Gastrocnemius medialis (tissue), 4 donors: ENCODE measurements around the gene CD33.

Experiments
- POLR2A ChIP-seq, 2 donors: fragments of 450-650 bp; IDR thresholded peaks; one replicate each; pipeline ENCODE4 v1.6.1; 2017; ENCODE audit warnings: antibody characterized with exemption in 2 of 2, mild to moderate bottlenecking in 2 of 2, moderate library complexity in 2 of 2
- TF ChIP-seq, protein P1 (sequence below), 5 experiments: fragments of 450-650 bp in 3 of 5; fragments of 200-600 bp in 2 of 5; sonication (generic) in 2 of 5; IDR thresholded peaks in 4 of 5; conservative IDR thresholded peaks in 1 of 5; 1 replicate in 4 of 5; 2 replicates in 1 of 5; pipeline ENCODE4 v1.5.1; 2016 to 2019; ENCODE audit warnings: antibody characterized with exemption in 5 of 5, mild to moderate bottlenecking in 3 of 5, moderate library complexity in 3 of 5

- TF ChIP-seq, protein P1, sequence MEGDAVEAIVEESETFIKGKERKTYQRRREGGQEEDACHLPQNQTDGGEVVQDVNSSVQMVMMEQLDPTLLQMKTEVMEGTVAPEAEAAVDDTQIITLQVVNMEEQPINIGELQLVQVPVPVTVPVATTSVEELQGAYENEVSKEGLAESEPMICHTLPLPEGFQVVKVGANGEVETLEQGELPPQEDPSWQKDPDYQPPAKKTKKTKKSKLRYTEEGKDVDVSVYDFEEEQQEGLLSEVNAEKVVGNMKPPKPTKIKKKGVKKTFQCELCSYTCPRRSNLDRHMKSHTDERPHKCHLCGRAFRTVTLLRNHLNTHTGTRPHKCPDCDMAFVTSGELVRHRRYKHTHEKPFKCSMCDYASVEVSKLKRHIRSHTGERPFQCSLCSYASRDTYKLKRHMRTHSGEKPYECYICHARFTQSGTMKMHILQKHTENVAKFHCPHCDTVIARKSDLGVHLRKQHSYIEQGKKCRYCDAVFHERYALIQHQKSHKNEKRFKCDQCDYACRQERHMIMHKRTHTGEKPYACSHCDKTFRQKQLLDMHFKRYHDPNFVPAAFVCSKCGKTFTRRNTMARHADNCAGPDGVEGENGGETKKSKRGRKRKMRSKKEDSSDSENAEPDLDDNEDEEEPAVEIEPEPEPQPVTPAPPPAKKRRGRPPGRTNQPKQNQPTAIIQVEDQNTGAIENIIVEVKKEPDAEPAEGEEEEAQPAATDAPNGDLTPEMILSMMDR (IDR thresholded peaks at IDR 0.05 in 4 of 5, conservative IDR thresholded peaks at IDR 0.05 in 1 of 5), result no peak
- no peak for TF ChIP-seq POLR2A (IDR thresholded peaks at IDR 0.05)
These were observed 13.0 kb upstream of the CD33 start for GRCh38 chr19:51211833-51212232.
